B cell (primary cell): ENCODE measurements around the gene ABHD17C. TPM values are rescaled to one million over a fixed set of nuclear protein-coding genes. Genes with fewer than 3 reads are reported as not detected.

Source experiments
- ATAC-seq: fragments of 200-7000 bp; cut with Tn5 transposase; one replicate; pipeline ENCODE4 v1.10.0; 2021; ENCODE audit warnings: low read depth, mild to moderate bottlenecking, moderate number of reproducible peaks, moderate library complexity
- CTCF ChIA-PET: fragments of 350-600 bp; sonication (Branson Sonifier 250); formaldehyde crosslinking; loops from one replicate; lab custom pipeline; 2021; ENCODE audit warnings: antibody characterized with exemption, inconsistent platforms; lab: Charles Lee
- POLR2A ChIA-PET: fragments of 350-600 bp; sonication (Branson Sonifier 250); formaldehyde crosslinking; loops from one replicate; lab custom pipeline; 2021; ENCODE audit warnings: antibody characterized with exemption; lab: Charles Lee
- DNase-seq: peaks from one replicate; pipeline ENCODE4 v3.0.0; 2013
- H2AFZ ChIP-seq: 2 replicates; pipeline ENCODE4 v1.6.1; 2012; ENCODE audit warnings: mild to moderate bottlenecking, low read depth, low read length; ENCODE audit not compliant: insufficient read depth, poor library complexity, severe bottlenecking
- H3K27ac ChIP-seq, 2 donors: 1 replicate in 1 of 2; 2 replicates in 1 of 2; pipeline ENCODE4 v1.5.1; 2012 to 2013; ENCODE audit warnings: low read length in 2 of 2, mild to moderate bottlenecking in 2 of 2, moderate library complexity in 1 of 2
- H3K27me3 ChIP-seq, 4 experiments: fragments of 200-600 bp in 1 of 4; sonication (generic) in 1 of 4; replicated peaks in 1 of 4; 1 replicate in 2 of 4; 2 replicates in 2 of 4; pipeline versions ENCODE4 v1.6.1 to v1.7.0; 2013 to 2016; ENCODE audit warnings: low read length in 3 of 4, mild to moderate bottlenecking in 2 of 4, mixed read lengths in 1 of 4, moderate library complexity in 1 of 4; ENCODE audit not compliant: insufficient read depth in 4 of 4, control insufficient read depth in 3 of 4; ENCODE audit errors: control extremely low read depth in 1 of 4
- H3K36me3 ChIP-seq, 2 experiments: replicated peaks in 1 of 2; 1 replicate in 1 of 2; 2 replicates in 1 of 2; pipeline versions ENCODE4 v1.6.1 to v1.7.1; 2013; ENCODE audit warnings: low read length in 1 of 2; ENCODE audit not compliant: insufficient read depth in 2 of 2, control insufficient read depth in 1 of 2; ENCODE audit errors: control extremely low read depth in 1 of 2, extremely low read depth in 1 of 2
- H3K4me1 ChIP-seq, 2 donors: fragments of 200-600 bp in 1 of 2; sonication (generic) in 1 of 2; 1 replicate in 1 of 2; 2 replicates in 1 of 2; pipeline versions ENCODE4 v1.5.1 to v1.6.1; 2013 to 2017; ENCODE audit warnings: low read length in 2 of 2; ENCODE audit not compliant: control insufficient read depth in 2 of 2, insufficient read depth in 2 of 2
- H3K4me2 ChIP-seq: replicated peaks from 2 replicates; pipeline ENCODE3; 2012; ENCODE audit warnings: mild to moderate bottlenecking, low read depth, low read length; ENCODE audit not compliant: poor library complexity, severe bottlenecking
- H3K4me3 ChIP-seq, 5 experiments: fragments of 200-600 bp in 1 of 5; sonication (generic) in 1 of 5; 1 replicate in 3 of 5; 2 replicates in 2 of 5; pipeline versions ENCODE4 v1.5.1 to v1.7.0; 2011 to 2016; ENCODE audit warnings: low read length in 4 of 5, mild to moderate bottlenecking in 4 of 5, low read depth in 2 of 5, control low read depth in 1 of 5, moderate library complexity in 1 of 5; ENCODE audit not compliant: insufficient read depth in 1 of 5; ENCODE audit errors: control extremely low read depth in 1 of 5, extremely low read depth in 1 of 5
- H3K79me2 ChIP-seq: fragments of 200-600 bp; sonication (generic); one replicate; pipeline ENCODE4 v1.6.0; 2016; ENCODE audit warnings: low read length; ENCODE audit not compliant: control insufficient read depth, insufficient read depth
- H3K9ac ChIP-seq: fragments of 200-600 bp; sonication (generic); 2 replicates; pipeline ENCODE4 v1.6.1; 2017; ENCODE audit warnings: mild to moderate bottlenecking, low read length, moderate library complexity
- H3K9me3 ChIP-seq, 3 donors: one replicate each; pipeline versions ENCODE4 v1.6.1 to v1.7.1; 2013; ENCODE audit warnings: low read length in 2 of 3; ENCODE audit not compliant: control insufficient read depth in 2 of 3, insufficient read depth in 1 of 3; ENCODE audit errors: control extremely low read depth in 1 of 3
- H4K20me1 ChIP-seq: 2 replicates; pipeline ENCODE4 v1.6.0; 2012; ENCODE audit warnings: mild to moderate bottlenecking, low read length; ENCODE audit not compliant: insufficient read depth, control insufficient read depth, poor library complexity, severe bottlenecking
- H3K27ac Mint-ChIP-seq: one replicate; pipeline ENCODE4 v1.8.0; 2021; ENCODE audit warnings: mixed read lengths
- H3K27me3 Mint-ChIP-seq: one replicate; pipeline ENCODE4 v1.8.0; 2021; ENCODE audit warnings: mixed read lengths
- H3K4me1 Mint-ChIP-seq: one replicate; pipeline ENCODE4 v1.8.0; 2021; ENCODE audit warnings: mixed read lengths
- H3K4me3 Mint-ChIP-seq: one replicate; pipeline ENCODE4 v1.8.0; 2021; ENCODE audit warnings: mixed read lengths
- H3K9me3 Mint-ChIP-seq: one replicate; pipeline ENCODE4 v1.8.0; 2022; ENCODE audit warnings: mixed read lengths; ENCODE audit not compliant: insufficient read depth
- EZH2 ChIP-seq: IDR thresholded peaks from 2 replicates; pipeline ENCODE4 v1.6.1; 2012; ENCODE audit warnings: borderline replicate concordance, low read depth, mild to moderate bottlenecking, moderate library complexity, low read length; ENCODE audit not compliant: insufficient read depth, poor library complexity, severe bottlenecking
- WGBS: methylation state at CpG from one replicate; pipeline ENCODE4 v1.1.5; 2013; ENCODE audit warnings: missing lambda C conversion rate; ENCODE audit not compliant: insufficient coverage; 5-methylcytosine and 5-hydroxymethylcytosine counted together
- intact Hi-C: fragments of 100-400 bp; cut with micrococcal nuclease; formaldehyde crosslinking; loops from one replicate; pipeline ENCODE4 v1.10.0; 2022
- polyA plus RNA-seq: library from polyadenylated mRNA; depleted of rRNA; stranded (reverse); fragments of >200 nt; gene quantifications from 2 replicates; pipeline ENCODE4 v1.2.3, GENCODE V29; 2012
- total RNA-seq, 2 donors: library from RNA; stranded (reverse); fragments of 120-200 nt in 1 of 2; gene quantifications; 1 replicate in 1 of 2; 2 replicates in 1 of 2; pipeline versions ENCODE4 v1.2.3 to v1.2.4, GENCODE V29; 2013 to 2022
- TF ChIP-seq, protein P1 (sequence below): fragments of 200-600 bp; IDR thresholded peaks from one replicate; pipeline ENCODE4 v1.8.0; 2022; ENCODE audit warnings: antibody characterized with exemption, mild to moderate bottlenecking

ABHD17C gene
- total and polyA plus RNA-seq, 2 donors (not counting 1 experiment from before 2014, with no cell fraction given), result 0.78 to 1.9 TPM

DNA sequence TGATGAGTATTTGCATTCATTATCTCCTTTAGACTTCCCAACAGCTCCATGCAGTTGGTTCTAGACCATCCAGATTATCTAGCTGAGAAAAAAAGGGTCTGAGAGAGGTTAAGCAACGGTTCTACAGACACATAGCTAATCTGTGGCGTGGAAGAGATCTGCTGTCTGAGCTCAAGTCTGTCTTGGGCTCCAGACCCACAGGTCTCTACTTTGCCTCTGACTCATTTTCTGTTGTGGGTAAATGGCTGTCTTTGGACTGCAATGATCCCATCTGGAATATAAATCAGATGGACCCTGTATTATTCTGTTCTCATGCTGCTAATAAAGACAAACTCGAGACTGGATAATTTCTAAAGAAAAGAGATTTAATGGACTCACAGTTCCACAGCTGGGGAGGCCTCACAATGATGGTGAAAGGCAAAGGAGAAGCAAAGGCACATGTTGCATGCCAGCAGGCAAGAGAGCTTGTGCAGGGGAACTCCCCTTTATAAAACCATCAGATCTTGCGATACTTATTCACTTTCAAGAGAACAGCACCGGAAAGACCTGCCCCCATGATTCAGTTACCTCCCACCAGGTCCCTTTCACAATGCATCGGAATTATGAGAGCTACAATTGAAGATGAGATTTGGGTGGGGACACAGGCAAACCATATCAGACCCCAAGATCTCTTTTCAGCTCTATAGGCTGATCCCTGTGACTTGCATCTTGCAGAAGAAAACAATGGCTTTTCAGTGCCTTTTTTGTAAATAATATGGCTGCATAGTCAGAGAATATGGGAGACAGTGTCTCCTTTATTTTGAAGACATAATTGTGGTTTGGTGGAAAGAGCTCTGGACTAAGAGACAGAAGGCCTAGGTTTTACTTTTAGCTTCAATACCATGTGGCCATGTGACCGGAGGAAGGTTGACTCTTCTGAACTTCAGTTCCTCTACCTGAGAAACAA, 108.7 kb downstream of the ABHD17C start:
- ATAC-seq, result no peak
- no peaks in the 10 kb centered on the region for H3K27me3 ChIP-seq
- intact Hi-C loops, result no loop called here

More for the DNA sequence above, 108.7 kb downstream of the ABHD17C start:
- Histone ChIP-seq H3K4me3 (no peak overlapping the region), H3K4me2 (no peak overlapping the region), H3K4me1 (no peaks in the 10 kb centered on the region), H3K9me3 (peaks cover 0 to 3% (median 0%) of the 10 kb centered on the region in 3 donors), H3K9ac (no peak overlapping the region), H3K27ac (no peak overlapping the region), H2AFZ (no peak overlapping the region), H3K79me2 (no peaks in the 10 kb centered on the region), H4K20me1 (no peaks in the 10 kb centered on the region), H3K36me3 (no peaks in the 10 kb centered on the region)
- no peak overlapping the region for H3K4me3 Mint-ChIP-seq
- no peaks in the 10 kb centered on the region for H3K4me1 Mint-ChIP-seq
- H3K9me3 Mint-ChIP-seq, result no peaks in the 10 kb centered on the region
- H3K27ac Mint-ChIP-seq, result no peak overlapping the region
- no peak for DNase-seq
- H3K27me3 Mint-ChIP-seq, result peaks cover 4% of the 10 kb centered on the region
- ChIA-PET CTCF (no interaction called here), POLR2A (no interaction called here)
- WGBS, result 85% methylated on average over 3 of the region's 7 CpGs
- TF ChIP-seq, protein P1, sequence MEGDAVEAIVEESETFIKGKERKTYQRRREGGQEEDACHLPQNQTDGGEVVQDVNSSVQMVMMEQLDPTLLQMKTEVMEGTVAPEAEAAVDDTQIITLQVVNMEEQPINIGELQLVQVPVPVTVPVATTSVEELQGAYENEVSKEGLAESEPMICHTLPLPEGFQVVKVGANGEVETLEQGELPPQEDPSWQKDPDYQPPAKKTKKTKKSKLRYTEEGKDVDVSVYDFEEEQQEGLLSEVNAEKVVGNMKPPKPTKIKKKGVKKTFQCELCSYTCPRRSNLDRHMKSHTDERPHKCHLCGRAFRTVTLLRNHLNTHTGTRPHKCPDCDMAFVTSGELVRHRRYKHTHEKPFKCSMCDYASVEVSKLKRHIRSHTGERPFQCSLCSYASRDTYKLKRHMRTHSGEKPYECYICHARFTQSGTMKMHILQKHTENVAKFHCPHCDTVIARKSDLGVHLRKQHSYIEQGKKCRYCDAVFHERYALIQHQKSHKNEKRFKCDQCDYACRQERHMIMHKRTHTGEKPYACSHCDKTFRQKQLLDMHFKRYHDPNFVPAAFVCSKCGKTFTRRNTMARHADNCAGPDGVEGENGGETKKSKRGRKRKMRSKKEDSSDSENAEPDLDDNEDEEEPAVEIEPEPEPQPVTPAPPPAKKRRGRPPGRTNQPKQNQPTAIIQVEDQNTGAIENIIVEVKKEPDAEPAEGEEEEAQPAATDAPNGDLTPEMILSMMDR, result no peak
- no peak for TF ChIP-seq EZH2
